CD4-positive, CD25-positive, alpha-beta regulatory T cell (primary cell): ENCODE measurements around the gene SVEP1. TPM values are rescaled to one million over a fixed set of nuclear protein-coding genes. Genes with fewer than 3 reads are reported as not detected.

Source experiments
- ATAC-seq, 2 donors: fragments of 150-1000 bp; cut with Tn5 transposase; one replicate each; pipeline ENCODE4 v1.10.0; 2021; ENCODE audit warnings: low read depth in 2 of 2, moderate number of reproducible peaks in 2 of 2, moderate library complexity in 1 of 2
- DNase-seq, 3 donors: peaks; one replicate each; pipeline versions ENCODE4 v3.0.0 to v3.0.0-alpha.2; 2012 to 2022; ENCODE audit warnings: mixed read lengths in 1 of 3
- H3K27ac ChIP-seq: one replicate; pipeline ENCODE4 v1.7.0; 2013; ENCODE audit warnings: mild to moderate bottlenecking, low read length; ENCODE audit not compliant: insufficient read depth, poor library complexity, severe bottlenecking
- H3K27me3 ChIP-seq: one replicate; pipeline ENCODE4 v1.7.0; 2013; ENCODE audit warnings: low read length; ENCODE audit not compliant: control insufficient read depth, insufficient read depth
- H3K36me3 ChIP-seq: one replicate; pipeline ENCODE4 v1.7.0; 2013; ENCODE audit warnings: mild to moderate bottlenecking, low read length, moderate library complexity; ENCODE audit not compliant: control insufficient read depth, insufficient read depth
- H3K4me1 ChIP-seq: 2 replicates; pipeline ENCODE4 v1.7.0; 2013; ENCODE audit warnings: mild to moderate bottlenecking, low read length; ENCODE audit not compliant: insufficient read depth, control insufficient read depth, poor library complexity, severe bottlenecking
- H3K4me3 ChIP-seq: one replicate; pipeline ENCODE4 v1.7.0; 2013; ENCODE audit warnings: low read depth, mild to moderate bottlenecking, low read length, moderate library complexity
- H3K9me3 ChIP-seq, 2 experiments: 1 replicate in 1 of 2; 2 replicates in 1 of 2; pipeline ENCODE4 v1.7.0; 2013; ENCODE audit warnings: low read length in 2 of 2, mild to moderate bottlenecking in 1 of 2, moderate library complexity in 1 of 2; ENCODE audit not compliant: control insufficient read depth in 2 of 2
- H3K27ac Mint-ChIP-seq, 3 donors: one replicate each; pipeline ENCODE4 v1.8.0; 2020 to 2022; ENCODE audit warnings: mild to moderate bottlenecking in 3 of 3, mixed read lengths in 3 of 3, moderate library complexity in 2 of 3
- H3K27me3 Mint-ChIP-seq: one replicate; pipeline ENCODE4 v1.8.0; 2022; ENCODE audit warnings: mild to moderate bottlenecking, mixed read lengths
- H3K36me3 Mint-ChIP-seq: one replicate; pipeline ENCODE4 v1.8.0; 2020; ENCODE audit warnings: mixed read lengths
- H3K4me1 Mint-ChIP-seq, 4 donors: one replicate each; pipeline ENCODE4 v1.8.0; 2020 to 2022; ENCODE audit warnings: mixed read lengths in 4 of 4, mild to moderate bottlenecking in 1 of 4
- H3K4me3 Mint-ChIP-seq, 4 donors: one replicate each; pipeline ENCODE4 v1.8.0; 2020 to 2022; ENCODE audit warnings: mild to moderate bottlenecking in 4 of 4, mixed read lengths in 4 of 4, moderate library complexity in 3 of 4
- H3K9me3 Mint-ChIP-seq, 7 donors: one replicate each; pipeline ENCODE4 v1.8.0; 2020 to 2022; ENCODE audit warnings: mixed read lengths in 7 of 7, mild to moderate bottlenecking in 3 of 7, moderate library complexity in 2 of 7
- polyA plus RNA-seq, 4 donors: library from polyadenylated mRNA; unstranded; fragments of 300-500 nt; fragmentation: Illumina TruSeq; gene quantifications; one replicate each; pipeline ENCODE4 v1.2.3, GENCODE V29; 2021
- total RNA-seq: library from RNA; stranded (reverse); gene quantifications from one replicate; pipeline ENCODE4 v1.2.3, GENCODE V29; 2022

The SVEP1 gene
- total and polyA plus RNA-seq, 5 donors from 2014 or later, result 0.12 TPM; not detected in 4

DNA sequence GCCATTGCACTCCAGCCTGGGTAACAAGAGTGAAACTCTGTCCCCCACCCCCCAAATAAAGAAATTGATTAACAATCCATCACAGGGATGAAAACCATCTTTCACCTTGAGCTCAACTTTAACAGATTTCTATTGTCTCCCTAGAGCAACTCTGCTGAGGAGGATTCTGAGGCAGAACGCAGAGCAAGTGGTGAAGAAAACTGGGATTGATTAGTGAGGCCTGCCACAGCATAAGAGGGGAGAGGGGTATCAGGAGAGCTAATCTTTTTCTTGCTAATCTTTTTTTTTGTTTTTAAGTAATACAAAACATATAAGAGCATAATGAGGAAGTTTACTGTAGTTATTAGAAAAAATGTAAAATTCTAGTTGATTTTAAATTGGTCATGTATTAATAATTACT is 250.8 kb downstream of the SVEP1 start:
- Histone ChIP-seq H3K4me1 (no peaks in the 10 kb centered on the region), H3K27me3 (no peaks in the 10 kb centered on the region), H3K9me3 (no peaks in the 10 kb centered on the region), H3K4me3 (no peak overlapping the region), H3K36me3 (no peaks in the 10 kb centered on the region), H3K27ac (no peak overlapping the region)
- Mint-ChIP-seq H3K27ac (no peak overlapping the region), H3K27me3 (peaks cover 17% of the 10 kb centered on the region), H3K9me3 (peaks cover 0 to 7% (median 0%) of the 10 kb centered on the region in 7 donors), H3K4me3 (no peak overlapping the region), H3K36me3 (no peaks in the 10 kb centered on the region), H3K4me1 (no peaks in the 10 kb centered on the region)
- ATAC-seq (no peak), DNase-seq (no peak)

DNA sequence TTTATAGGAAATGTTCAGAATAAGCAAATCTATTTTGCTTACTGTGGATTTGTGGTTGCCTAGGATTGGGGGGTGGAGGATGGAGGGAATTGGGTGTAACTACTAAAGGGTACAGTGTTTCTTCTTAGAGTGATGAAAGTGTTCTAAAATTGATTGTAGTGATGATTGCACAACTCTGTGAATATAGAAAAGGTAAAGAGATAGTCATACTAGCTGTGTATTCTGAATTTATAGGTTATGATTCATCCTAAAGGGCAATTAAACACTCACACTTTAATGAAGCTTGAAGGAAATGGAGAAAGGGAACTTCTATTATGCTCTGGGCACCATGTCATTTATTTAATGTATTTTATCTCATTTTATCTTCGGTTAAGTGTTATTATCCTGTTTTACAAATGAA is 251.8 kb downstream of the SVEP1 start:
- H3K4me3 Mint-ChIP-seq, result no peak overlapping the region
- peaks cover 17% of the 10 kb centered on the region for H3K27me3 Mint-ChIP-seq
- ATAC-seq (no peak), DNase-seq (no peak)
- H3K4me1 Mint-ChIP-seq, result no peaks in the 10 kb centered on the region
- no peaks in the 10 kb centered on the region for H3K36me3 Mint-ChIP-seq
- Histone ChIP-seq H3K27me3 (no peaks in the 10 kb centered on the region), H3K36me3 (no peaks in the 10 kb centered on the region), H3K9me3 (no peaks in the 10 kb centered on the region), H3K4me1 (no peaks in the 10 kb centered on the region), H3K27ac (no peak overlapping the region), H3K4me3 (no peak overlapping the region)
- no peak overlapping the region for H3K27ac Mint-ChIP-seq
- H3K9me3 Mint-ChIP-seq, result peaks cover 0 to 7% (median 0%) of the 10 kb centered on the region in 7 donors

- H3K36me3 ChIP-seq, result no peaks in the 10 kb centered on the region
- no peaks in the 10 kb centered on the region for H3K4me1 ChIP-seq
- H3K9me3 ChIP-seq, result no peaks in the 10 kb centered on the region
- H3K27me3 ChIP-seq, result no peaks in the 10 kb centered on the region
- ATAC-seq (no peak), DNase-seq (no peak)
- Mint-ChIP-seq H3K4me3 (no peak overlapping the region), H3K9me3 (peaks cover 0 to 5% (median 0%) of the 10 kb centered on the region in 7 donors), H3K27ac (no peak overlapping the region), H3K36me3 (no peaks in the 10 kb centered on the region), H3K4me1 (no peaks in the 10 kb centered on the region), H3K27me3 (peaks cover 4% of the 10 kb centered on the region)
- H3K27ac ChIP-seq, result no peak overlapping the region
- no peak overlapping the region for H3K4me3 ChIP-seq
Measured at GRCh38 chr9:110323818-110324217, 255.7 kb downstream of the SVEP1 start.

DNA sequence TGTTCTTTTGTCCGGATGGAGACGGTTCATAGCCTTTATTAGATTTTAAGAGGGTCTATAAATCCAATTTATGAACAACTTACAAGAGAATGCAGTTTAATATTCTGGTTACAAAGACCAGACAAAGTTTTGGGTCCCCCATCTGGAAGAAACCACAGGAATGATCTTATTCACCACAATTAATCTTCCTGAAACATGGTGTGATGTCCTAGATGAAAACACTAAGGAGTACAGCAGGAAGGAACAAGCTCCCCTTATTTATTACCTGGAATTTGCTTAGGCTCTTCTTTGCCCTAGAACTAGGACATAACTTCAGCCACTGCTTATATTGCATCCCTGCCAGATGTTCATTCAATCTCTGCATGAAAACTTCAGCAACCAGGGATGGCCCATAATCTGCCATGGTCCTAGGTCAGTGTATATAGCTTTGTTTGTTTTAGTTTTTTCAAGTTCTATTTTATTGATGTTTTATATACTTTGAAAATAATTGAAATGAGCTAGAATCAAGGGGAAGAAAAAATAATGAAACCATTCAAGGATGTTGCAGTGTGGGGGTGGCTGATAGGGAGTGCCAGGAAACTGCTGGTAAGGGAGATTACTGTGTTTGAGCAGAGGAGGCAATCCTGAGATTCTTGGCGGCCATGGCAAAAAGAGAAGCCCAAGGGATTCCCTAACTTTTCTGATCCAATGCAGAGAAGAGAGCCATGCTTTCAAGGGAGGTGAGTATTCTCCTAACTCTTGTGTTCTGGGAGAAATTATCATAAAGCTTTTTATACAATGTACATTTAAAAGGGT is 258.7 kb downstream of the SVEP1 start:
- Histone ChIP-seq H3K36me3 (no peaks in the 10 kb centered on the region), H3K4me1 (no peaks in the 10 kb centered on the region), H3K9me3 (no peaks in the 10 kb centered on the region), H3K27ac (no peak overlapping the region), H3K27me3 (peaks cover 3% of the 10 kb centered on the region), H3K4me3 (no peak overlapping the region)
- DNase-seq, result no peak
- ATAC-seq, result no peak
- no peak overlapping the region for H3K4me3 Mint-ChIP-seq
- peaks cover 0 to 11% (median 6%) of the 10 kb centered on the region in 4 donors for H3K4me1 Mint-ChIP-seq
- no peaks in the 10 kb centered on the region for H3K36me3 Mint-ChIP-seq
- H3K9me3 Mint-ChIP-seq, result no peaks in the 10 kb centered on the region
- H3K27ac Mint-ChIP-seq, result no peak overlapping the region
- peaks cover 8% of the 10 kb centered on the region for H3K27me3 Mint-ChIP-seq

DNA sequence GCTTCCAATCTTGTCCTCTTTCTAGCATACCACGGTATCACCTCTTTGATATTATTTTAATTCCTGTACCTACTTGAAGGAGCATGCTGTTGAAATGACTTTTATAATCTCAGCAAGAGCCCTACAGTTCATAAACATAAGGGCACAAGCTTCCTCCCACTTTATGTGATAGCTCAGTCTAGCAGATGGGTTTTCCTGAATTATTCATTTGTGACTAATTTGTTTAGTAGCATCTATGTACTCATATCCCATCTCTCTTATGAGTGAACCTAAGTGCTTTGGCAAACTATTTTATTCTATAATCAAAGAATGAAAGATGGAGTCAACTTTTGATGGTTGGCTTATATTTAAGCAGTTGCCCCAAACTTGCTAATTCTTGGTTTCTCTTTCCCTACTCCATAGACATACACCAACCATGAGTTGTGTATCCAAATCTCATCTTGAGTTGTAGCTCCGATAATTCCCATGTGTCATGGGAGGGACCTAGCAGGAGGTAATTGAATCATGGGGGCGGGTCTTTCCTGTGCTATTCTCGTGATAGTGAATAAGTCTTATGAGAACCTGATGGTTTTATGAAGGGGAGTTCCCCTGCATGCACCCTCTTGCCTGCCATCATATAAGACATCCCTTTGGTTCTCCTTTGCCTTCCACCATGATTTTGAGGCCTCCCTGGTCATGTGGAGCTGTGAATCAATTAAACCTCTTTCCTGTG is 259.6 kb downstream of the SVEP1 start:
- no peaks in the 10 kb centered on the region for H3K36me3 ChIP-seq
- no peak overlapping the region for H3K27ac ChIP-seq
- ATAC-seq (no peak), DNase-seq (no peak)
- H3K27me3 ChIP-seq, result peaks cover 3% of the 10 kb centered on the region
- H3K9me3 ChIP-seq, result no peaks in the 10 kb centered on the region
- no peak overlapping the region for H3K4me3 Mint-ChIP-seq
- peaks cover 8% of the 10 kb centered on the region for H3K27me3 Mint-ChIP-seq
- H3K36me3 Mint-ChIP-seq, result no peaks in the 10 kb centered on the region
- no peak overlapping the region for H3K4me3 ChIP-seq
- peaks cover 0 to 2% (median 0%) of the 10 kb centered on the region in 7 donors for H3K9me3 Mint-ChIP-seq
- peaks cover 0 to 11% (median 6%) of the 10 kb centered on the region in 4 donors for H3K4me1 Mint-ChIP-seq
- peak overlapping the region in 1 of 3 donors; percentile 38 for H3K27ac Mint-ChIP-seq
- no peaks in the 10 kb centered on the region for H3K4me1 ChIP-seq

DNA sequence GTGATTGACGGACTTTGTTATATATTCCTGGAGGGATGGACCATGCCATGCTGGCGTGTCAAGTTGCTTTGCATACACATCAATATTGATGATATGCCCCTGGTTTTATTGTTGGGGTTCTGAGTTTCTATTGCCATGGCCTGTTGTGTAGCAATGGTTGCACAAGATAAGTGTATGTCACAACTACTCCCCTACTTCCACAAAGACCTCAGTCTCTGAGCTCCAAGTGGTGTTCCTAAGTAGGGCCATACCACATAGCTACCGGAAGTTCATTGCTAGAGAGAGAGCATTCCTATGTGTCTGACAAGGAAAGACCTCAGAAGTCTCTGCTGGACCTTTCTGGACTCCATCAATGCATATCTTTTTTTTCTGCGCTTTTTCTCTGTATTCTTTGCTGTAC is 261.6 kb downstream of the SVEP1 start:
- no peaks in the 10 kb centered on the region for H3K4me1 ChIP-seq
- no peaks in the 10 kb centered on the region for H3K36me3 ChIP-seq
- Mint-ChIP-seq H3K4me1 (peaks cover 0 to 11% (median 6%) of the 10 kb centered on the region in 4 donors), H3K4me3 (no peak overlapping the region), H3K27ac (no peak overlapping the region), H3K9me3 (peaks cover 0 to 3% (median 0%) of the 10 kb centered on the region in 7 donors), H3K36me3 (no peaks in the 10 kb centered on the region), H3K27me3 (peaks cover 8% of the 10 kb centered on the region)
- H3K4me3 ChIP-seq, result no peak overlapping the region
- no peak overlapping the region for H3K27ac ChIP-seq
- peaks cover 3% of the 10 kb centered on the region for H3K27me3 ChIP-seq
- H3K9me3 ChIP-seq, result no peaks in the 10 kb centered on the region
- ATAC-seq (no peak), DNase-seq (no peak)

DNA sequence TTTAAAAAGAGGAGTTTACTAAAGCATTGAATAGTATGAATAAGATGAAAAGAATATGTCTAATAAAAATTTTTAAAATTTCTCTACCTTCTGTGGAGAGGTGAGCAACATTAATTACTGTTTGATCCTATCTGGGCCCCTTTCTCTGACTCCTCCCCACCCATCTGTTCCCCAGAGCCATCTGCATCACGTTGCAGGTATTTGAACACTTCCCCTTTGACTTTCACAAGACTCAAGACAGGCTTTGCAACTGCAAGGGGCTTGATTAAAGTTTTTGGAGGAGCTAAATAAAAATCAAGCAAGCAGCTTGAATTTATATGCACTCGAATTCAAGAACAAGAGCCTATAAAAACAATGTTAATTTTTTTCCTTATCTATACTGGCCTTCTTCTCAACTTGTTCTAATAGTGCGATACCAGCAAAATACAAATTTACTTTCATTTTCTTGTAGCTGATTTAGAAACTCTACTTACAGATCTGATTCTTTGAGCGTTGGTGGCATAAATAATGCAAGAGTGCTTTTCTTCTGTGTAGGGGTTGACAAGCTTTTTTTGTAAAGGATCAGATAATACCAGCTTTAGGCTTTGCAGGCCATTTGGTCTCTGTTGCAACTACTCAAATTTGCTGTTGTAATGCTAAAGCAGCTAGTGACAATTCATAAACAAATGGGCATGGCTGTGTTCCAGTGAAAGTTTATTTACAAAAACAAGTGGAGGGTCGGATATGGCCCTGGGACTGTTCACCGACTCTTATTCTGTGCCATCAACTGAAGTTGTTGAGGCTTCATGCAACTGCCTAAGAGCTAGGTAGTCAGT is 263.1 kb downstream of the SVEP1 start:
- Mint-ChIP-seq H3K4me1 (peaks cover 0 to 11% (median 6%) of the 10 kb centered on the region in 4 donors), H3K27ac (peak overlapping the region in 2 of 3 donors; percentile 49 to 80), H3K9me3 (peaks cover 0 to 4% (median 2%) of the 10 kb centered on the region in 7 donors), H3K4me3 (peak overlapping the region; percentile 22 to 81 (median 55)), H3K36me3 (no peaks in the 10 kb centered on the region), H3K27me3 (peaks cover 12% of the 10 kb centered on the region)
- Histone ChIP-seq H3K27me3 (peaks cover 3% of the 10 kb centered on the region), H3K36me3 (no peaks in the 10 kb centered on the region), H3K4me3 (peak overlapping the region; percentile 64), H3K27ac (no peak overlapping the region), H3K4me1 (no peaks in the 10 kb centered on the region), H3K9me3 (no peaks in the 10 kb centered on the region)
- no peak for ATAC-seq
- peak in 1 of 3 donors; percentile 28 for DNase-seq
